Measurements from ENCODE around the gene CLCN1. TPM values are rescaled to one million over a fixed set of nuclear protein-coding genes. Genes with fewer than 3 reads are reported as not detected.
A peak's percentile ranks its signal among the peaks of the same experiment; 100 is the strongest.

CLCN1 gene
- total RNA-seq, 2 donors from 2014 or later, result 0.23 TPM; not detected in 1

GRCh38 chr7:143383642-143383957 lies 67.7 kb downstream of the CLCN1 start:
- H3K27me3 ChIP-seq (replicated peaks; ENCODE audit: insufficient read depth), result no peaks in the 10 kb centered on the region
- WGBS, result 63% methylated on average over 1 of the region's 1 CpG
- peak overlapping the region in 1 of 2 donors; percentile 97 for H3K27ac ChIP-seq
- H3K36me3 ChIP-seq, result peaks cover 0 to 6% of the 10 kb centered on the region in 2 donors
- H3K4me1 ChIP-seq (replicated peaks), result peaks cover 5% of the 10 kb centered on the region
- intact Hi-C loops (cut with DNase I), result loop anchor here (5.0 kb wide), 1 partner anchor 96 kb away; the partner anchor contains the start of gene CASP2
- H3K9me3 ChIP-seq, result no peaks in the 10 kb centered on the region
- no peak for DNase-seq (ENCODE audit: low spot score)
- H3K4me3 ChIP-seq, result no peak overlapping the region
- TF ChIP-seq, protein P1, sequence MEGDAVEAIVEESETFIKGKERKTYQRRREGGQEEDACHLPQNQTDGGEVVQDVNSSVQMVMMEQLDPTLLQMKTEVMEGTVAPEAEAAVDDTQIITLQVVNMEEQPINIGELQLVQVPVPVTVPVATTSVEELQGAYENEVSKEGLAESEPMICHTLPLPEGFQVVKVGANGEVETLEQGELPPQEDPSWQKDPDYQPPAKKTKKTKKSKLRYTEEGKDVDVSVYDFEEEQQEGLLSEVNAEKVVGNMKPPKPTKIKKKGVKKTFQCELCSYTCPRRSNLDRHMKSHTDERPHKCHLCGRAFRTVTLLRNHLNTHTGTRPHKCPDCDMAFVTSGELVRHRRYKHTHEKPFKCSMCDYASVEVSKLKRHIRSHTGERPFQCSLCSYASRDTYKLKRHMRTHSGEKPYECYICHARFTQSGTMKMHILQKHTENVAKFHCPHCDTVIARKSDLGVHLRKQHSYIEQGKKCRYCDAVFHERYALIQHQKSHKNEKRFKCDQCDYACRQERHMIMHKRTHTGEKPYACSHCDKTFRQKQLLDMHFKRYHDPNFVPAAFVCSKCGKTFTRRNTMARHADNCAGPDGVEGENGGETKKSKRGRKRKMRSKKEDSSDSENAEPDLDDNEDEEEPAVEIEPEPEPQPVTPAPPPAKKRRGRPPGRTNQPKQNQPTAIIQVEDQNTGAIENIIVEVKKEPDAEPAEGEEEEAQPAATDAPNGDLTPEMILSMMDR (IDR thresholded peaks at IDR 0.05), result no peak
- no peak for TF ChIP-seq POLR2A (IDR thresholded peaks at IDR 0.05)
- TF ChIP-seq POLR2AphosphoS5 (IDR thresholded peaks at IDR 0.05), result no peak

- no peak for DNase-seq (ENCODE audit: low spot score)
- intact Hi-C loops (cut with DNase I), result loop anchor here (5.0 kb wide), 1 partner anchor 97 kb away; the partner anchor contains the start of gene CASP2
- no peaks in the 10 kb centered on the region for H3K27me3 ChIP-seq (replicated peaks; ENCODE audit: insufficient read depth)
- no peaks in the 10 kb centered on the region for H3K9me3 ChIP-seq
- no peak overlapping the region for H3K4me3 ChIP-seq
- peak overlapping the region in 1 of 2 donors; percentile 18 for H3K27ac ChIP-seq
- no peak for TF ChIP-seq POLR2AphosphoS5 (IDR thresholded peaks at IDR 0.05)
- TF ChIP-seq POLR2A (IDR thresholded peaks at IDR 0.05), result no peak
- TF ChIP-seq, protein P1 (IDR thresholded peaks at IDR 0.05), result no peak
- H3K4me1 ChIP-seq (replicated peaks), result peaks cover 5% of the 10 kb centered on the region
- 69% methylated on average over 5 of the region's 5 CpGs for WGBS
- H3K36me3 ChIP-seq, result peaks cover 0 to 11% of the 10 kb centered on the region in 2 donors
Observed at GRCh38 chr7:143384148-143384547, 68.2 kb downstream of the CLCN1 start.

DNA sequence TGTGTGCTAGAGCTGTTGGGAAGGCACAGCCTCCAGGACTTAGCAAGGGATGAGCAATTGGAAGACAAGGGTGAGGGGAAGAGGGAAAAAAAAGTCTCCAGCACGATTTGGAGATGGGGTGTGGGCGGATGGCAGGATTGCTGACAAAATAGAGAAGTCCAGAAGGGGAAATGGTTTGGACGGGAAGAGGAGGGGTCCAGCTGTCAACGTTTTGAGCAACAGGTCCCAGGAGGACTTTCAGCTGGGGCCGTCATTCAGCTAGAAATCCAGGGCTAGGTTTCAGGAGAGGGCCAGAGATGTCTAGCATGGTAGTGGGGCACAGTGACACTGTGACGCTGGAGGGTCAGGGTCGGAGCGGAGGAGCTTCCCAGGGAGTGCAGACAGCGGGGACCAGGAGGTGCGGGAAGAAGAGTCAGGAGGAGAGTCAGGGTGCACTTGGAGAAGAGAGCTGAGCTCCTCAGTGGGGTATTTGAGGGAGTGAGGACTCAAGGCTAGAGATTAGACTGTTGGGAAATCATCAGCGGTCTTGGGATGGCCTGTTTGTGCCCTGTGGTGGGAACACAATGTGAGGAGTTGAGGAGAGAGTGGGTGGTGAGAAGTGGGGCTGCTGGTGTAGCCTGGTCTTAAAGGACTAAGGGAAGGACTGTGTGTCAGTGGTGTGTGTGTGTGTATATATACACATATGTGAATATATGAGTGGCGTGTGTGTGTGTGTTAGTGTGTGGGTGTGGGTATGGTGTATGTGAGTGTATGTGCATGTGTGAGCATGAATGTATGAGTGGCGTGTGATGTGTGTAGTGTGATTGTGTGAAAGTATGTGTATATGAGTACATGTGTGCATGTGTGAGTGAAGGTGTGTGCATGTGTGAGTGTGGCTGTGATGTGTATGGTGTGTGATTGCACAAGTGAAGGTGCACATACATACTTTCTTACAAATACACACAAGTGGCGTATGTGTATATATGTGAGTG lies 69.0 kb downstream of the CLCN1 start:
- Histone ChIP-seq H3K4me3 (no peak overlapping the region), H3K36me3 (peaks cover 0 to 12% of the 10 kb centered on the region in 2 donors), H3K4me1 (replicated peaks) (peaks cover 5% of the 10 kb centered on the region), H3K9me3 (no peaks in the 10 kb centered on the region), H3K27ac (peak overlapping the region in 1 of 2 donors; percentile 18), H3K27me3 (replicated peaks; ENCODE audit: insufficient read depth) (no peaks in the 10 kb centered on the region)
- 70% methylated on average over 14 of the region's 14 CpGs for WGBS
- intact Hi-C loops (cut with DNase I), result loop anchor here (5.0 kb wide), 1 partner anchor 98 kb away; the partner anchor contains the start of gene CASP2
- DNase-seq (ENCODE audit: low spot score), result no peak
- no peak for TF ChIP-seq POLR2AphosphoS5 (IDR thresholded peaks at IDR 0.05)
- TF ChIP-seq POLR2A (IDR thresholded peaks at IDR 0.05), result no peak
- TF ChIP-seq, protein P1 (IDR thresholded peaks at IDR 0.05), result no peak

DNA sequence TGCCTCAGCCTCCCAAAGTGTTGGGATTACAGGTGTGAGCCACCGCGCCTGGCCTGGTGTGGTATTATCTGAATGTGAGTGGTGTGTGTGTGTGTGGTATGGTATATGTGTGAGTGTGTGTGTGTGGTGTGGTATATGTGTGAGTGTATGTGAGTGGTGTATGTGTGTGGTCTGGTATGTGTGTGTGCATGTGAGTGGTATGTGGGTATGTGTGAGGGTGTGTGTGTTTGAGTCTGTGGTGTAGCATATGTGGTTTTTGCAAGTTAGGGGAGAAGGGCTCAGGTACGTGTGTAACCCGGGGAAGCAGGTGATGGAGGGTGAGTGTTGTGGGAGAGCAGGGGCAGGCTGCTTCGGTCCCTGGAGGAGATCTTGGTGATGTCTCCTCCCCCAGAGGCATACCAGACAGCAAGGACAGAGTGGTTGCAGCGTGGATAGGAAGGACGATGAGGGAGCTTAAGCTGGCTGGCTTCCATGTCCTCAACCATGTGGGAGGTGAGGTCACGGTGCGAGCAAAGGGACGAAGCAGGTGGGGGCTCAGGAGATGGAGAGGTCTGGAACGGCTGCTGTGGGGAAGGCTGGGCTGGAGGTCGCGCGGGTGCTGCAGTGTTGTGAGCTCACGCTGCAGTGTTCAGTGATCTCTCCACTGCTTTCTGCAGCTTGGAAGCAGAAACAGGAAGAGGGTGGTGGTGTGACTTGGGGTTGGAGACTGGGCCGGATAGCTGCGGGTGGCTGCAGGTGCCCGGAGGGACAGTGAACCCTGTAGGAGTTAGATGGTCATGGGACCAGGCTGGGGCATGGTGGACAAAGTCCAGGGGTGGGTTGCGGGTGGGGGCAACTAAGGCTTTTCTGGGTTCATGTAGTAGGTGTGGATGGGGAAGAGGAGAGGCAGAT lies 70.2 kb downstream of the CLCN1 start:
- no peak for DNase-seq (ENCODE audit: low spot score)
- Histone ChIP-seq H3K27ac (no peak overlapping the region), H3K9me3 (no peaks in the 10 kb centered on the region), H3K27me3 (replicated peaks; ENCODE audit: insufficient read depth) (no peaks in the 10 kb centered on the region), H3K4me1 (replicated peaks) (peaks cover 5% of the 10 kb centered on the region), H3K4me3 (no peak overlapping the region), H3K36me3 (peaks cover 0 to 12% of the 10 kb centered on the region in 2 donors)
- 62% methylated on average over 19 of the region's 19 CpGs for WGBS
- TF ChIP-seq, protein P1 (IDR thresholded peaks at IDR 0.05), result no peak
- TF ChIP-seq POLR2AphosphoS5 (IDR thresholded peaks at IDR 0.05), result no peak
- TF ChIP-seq POLR2A (IDR thresholded peaks at IDR 0.05), result no peak
- intact Hi-C loops (cut with DNase I), result no loop called here

Measured in prostate gland (tissue), 2 donors.